HG03354 (cell line): ENCODE measurements around the gene FBXL7.

Source experiments
- ATAC-seq: cut with Tn5 transposase; IDR thresholded peaks from one replicate; pipeline ENCODE4 v1.9.1; 2021; ENCODE audit warnings: mild to moderate bottlenecking; ENCODE audit not compliant: unreplicated experiment, poor library complexity, severe bottlenecking

Gene FBXL7

GRCh38 chr5:15731699-15732098 is 231.7 kb downstream of the FBXL7 start:
- ATAC-seq = no peak

GRCh38 chr5:15734058-15734457 is 234.1 kb downstream of the FBXL7 start:
- ATAC-seq = no peak

GRCh38 chr5:15737036-15737821 is 237.2 kb downstream of the FBXL7 start:
- ATAC-seq = no peak

GRCh38 chr5:15737871-15738664 is 238.1 kb downstream of the FBXL7 start:
- no peak for ATAC-seq

DNA sequence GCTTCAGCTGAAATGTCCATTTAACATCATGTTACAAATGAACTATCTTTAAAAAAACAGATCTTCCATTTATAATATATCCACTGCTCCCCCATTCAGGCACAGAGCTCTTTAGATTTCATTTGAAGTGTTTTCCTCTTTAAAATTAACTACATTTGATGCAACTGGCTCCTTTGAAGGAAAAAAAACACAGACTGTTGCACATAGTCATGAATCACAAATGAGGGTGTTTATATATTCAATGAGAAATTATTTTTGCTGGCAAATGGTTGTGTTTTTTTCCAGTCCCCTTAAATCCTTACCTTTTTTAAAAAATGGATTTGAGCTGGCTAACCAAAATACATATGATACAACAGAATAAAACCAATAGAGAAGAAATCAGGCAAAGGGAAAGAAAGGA is 240.4 kb downstream of the FBXL7 start:
- no peak for ATAC-seq

GRCh38 chr5:15741591-15741990 is 241.6 kb downstream of the FBXL7 start:
- no peak for ATAC-seq

GRCh38 chr5:15746833-15747232 is 246.9 kb downstream of the FBXL7 start:
- ATAC-seq = no peak

GRCh38 chr5:15748266-15748665 is 248.3 kb downstream of the FBXL7 start:
- ATAC-seq = no peak

DNA sequence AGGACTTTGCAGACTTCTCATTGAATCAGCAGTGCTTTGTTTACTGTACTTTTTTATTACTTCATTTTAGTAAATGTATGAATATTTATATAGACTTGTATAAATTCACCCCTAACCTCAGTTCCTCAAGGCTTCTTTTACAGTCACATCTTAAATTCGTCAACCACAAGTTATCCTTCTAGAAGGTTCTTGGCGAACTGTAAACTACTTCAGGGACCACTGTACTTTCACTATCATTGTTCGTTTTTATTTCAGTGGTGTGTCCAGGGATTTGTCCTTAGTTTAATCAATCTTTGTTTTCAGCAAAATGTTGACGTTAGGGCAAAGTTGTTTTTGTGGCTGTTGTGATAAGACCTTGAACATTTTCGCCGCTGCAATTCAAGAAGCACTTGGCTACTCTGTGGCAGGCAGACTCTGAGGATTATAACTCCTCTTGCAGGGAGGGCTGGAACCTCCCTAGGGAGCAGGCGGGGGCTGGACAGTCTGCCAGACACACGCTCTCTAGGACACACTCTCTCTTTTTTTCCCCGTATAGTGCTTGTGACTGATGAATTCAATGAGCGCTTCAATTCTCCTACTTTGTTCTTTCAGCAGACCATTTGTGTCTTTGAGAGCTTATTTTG is 252.8 kb downstream of the FBXL7 start:
- ATAC-seq = no peak

- ATAC-seq = no peak
Observed at GRCh38 chr5:15753752-15754151, 253.8 kb downstream of the FBXL7 start.

DNA sequence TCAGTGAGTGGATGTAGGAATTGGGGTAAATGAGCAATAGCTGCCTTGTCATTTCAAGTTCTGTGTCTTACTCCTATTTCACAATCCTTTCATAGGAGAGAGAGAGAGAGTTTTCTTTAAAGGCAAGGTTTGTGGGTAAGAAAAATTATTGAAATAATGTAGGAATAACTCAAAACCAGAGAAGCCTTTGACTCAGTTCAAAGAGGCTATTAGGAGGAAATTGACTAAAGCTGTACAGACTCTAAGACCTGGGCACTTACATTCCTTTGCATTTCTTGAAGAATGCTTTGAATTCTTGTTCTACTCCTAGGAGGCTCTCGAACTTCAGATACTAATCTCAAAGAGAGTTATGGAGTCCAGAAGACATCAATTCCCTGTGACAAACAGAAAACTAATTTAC is 257.1 kb downstream of the FBXL7 start:
- ATAC-seq = no peak

GRCh38 chr5:15757619-15758018 is 257.6 kb downstream of the FBXL7 start:
- no peak for ATAC-seq

GRCh38 chr5:15762668-15763067 is 262.7 kb downstream of the FBXL7 start:
- no peak for ATAC-seq

DNA sequence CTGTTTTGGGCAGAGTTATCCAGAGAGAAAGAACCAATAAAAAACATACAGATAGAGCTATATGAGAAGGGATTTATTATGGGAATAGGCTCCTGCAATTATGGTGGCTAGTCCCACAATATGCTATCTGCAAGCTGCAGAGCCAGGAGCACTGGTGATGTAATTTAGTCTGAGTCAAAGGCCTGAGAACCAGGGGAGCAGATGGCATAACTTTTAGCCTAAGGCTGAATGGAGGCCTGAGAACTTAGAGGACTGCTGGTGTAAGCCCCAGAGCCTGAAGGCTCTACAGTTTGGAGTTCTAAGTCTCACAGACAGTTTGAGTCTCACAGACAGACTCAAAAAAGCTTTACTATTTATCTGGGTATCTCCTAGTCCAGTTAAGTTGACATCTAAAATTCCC is 263.8 kb downstream of the FBXL7 start:
- ATAC-seq = no peak

DNA sequence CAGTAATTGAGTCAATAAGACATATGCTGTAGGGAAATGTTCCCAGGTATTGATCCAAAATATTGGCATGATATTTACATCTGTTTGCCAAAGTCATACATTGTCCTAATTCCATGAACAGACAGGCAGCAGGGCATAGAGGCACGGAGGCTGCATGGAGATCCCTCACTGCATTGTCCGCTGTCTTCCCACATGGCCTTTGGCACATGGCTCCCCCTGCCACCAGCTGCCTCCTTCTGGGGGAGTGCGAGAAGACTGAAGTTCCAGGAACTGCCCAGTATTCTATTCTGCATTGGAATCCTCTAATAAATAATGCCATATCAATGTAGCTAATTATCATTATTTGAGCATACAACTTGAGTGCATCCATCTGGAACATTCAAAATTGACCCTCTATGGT is 269.0 kb downstream of the FBXL7 start:
- ATAC-seq = no peak

DNA sequence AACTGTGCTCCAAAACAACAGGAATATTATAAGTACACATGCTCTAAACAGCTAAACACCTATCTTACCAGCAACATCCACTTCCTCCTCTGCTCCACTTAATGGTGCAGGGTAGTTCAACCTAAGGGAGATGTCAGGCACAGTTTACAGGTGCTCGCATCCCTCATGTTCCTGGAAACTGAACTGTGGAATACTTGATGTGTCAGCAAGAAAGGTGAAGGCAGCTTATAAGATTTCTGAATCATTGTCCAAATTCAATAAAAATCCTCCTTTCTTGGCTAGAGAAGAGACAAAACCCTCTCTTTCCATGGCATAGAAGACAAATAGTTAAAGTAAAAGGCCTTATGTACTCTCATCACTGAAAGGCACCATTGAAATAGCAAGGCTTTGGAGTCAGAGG is 272.2 kb downstream of the FBXL7 start:
- ATAC-seq = no peak

DNA sequence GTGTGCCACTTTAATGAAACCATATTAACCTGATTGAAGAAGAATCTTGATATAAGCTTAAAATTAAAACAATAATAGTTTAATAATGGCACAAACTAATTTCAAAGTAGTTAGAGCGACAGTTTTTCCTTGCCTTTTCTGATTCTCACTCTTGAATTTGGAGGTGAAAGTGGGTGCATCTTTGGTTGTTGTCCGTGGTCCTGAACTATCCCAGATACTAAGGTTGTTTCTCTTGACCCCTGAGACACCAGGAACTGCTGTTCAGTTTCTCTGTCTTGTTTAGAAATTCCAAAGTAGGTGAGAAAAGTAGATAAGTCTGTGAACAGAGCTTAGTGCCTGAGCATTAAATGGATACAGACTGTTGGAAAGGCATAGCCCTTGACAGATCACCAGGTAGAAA is 274.7 kb downstream of the FBXL7 start:
- ATAC-seq = no peak

- ATAC-seq = no peak
Observed at GRCh38 chr5:15776346-15776745, 276.4 kb downstream of the FBXL7 start.

DNA sequence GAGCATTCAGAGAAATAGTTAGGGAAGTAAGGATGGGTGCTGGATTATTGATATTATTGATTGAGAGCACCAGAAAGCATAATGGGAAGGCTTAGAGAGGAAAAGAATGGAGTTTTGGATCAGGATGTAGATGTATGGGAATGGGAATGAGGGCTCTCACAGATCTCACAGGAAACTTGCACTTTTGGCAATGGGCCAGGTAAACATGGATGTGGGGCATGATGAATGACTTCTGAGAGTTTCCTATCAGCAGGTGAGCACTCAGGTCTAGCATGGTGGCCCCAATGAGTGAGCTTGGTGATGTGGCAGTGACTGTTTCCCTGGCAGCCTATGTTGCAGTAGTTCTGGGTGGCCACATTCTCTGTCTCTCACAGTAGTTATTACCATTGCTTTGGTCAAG is 283.8 kb downstream of the FBXL7 start:
- no peak for ATAC-seq

DNA sequence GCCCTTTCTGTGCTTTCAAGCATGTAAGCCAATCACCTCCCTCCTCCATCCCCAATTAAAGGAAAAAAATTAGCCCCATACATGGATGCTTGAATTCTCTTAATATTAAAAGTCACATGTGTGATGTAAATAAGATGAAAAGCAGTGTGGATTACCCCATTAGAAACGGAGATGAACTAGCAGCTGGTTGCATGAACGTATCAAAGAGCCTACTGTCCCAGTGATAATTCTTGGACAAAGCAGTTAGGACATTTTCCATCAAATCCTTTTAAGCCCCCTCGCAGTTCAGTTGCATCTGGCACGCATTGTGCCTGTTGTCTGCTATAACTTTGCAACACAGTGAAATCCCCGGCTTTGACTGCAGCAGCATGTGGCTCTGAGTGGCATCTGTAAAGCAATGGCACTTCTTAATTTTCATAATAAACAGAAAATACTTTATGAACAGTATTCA is 285.6 kb downstream of the FBXL7 start:
- no peak for ATAC-seq

- no peak for ATAC-seq
Observed at GRCh38 chr5:15786326-15786725, 286.3 kb downstream of the FBXL7 start.
